ENCODE measurements around the gene GEMIN5.
"Not testable (repeated sequence)": the region's sequence is repeated elsewhere in the genome, so short reads cannot be mapped to it uniquely, and the experiment has no call there.

Gene GEMIN5, protein sequence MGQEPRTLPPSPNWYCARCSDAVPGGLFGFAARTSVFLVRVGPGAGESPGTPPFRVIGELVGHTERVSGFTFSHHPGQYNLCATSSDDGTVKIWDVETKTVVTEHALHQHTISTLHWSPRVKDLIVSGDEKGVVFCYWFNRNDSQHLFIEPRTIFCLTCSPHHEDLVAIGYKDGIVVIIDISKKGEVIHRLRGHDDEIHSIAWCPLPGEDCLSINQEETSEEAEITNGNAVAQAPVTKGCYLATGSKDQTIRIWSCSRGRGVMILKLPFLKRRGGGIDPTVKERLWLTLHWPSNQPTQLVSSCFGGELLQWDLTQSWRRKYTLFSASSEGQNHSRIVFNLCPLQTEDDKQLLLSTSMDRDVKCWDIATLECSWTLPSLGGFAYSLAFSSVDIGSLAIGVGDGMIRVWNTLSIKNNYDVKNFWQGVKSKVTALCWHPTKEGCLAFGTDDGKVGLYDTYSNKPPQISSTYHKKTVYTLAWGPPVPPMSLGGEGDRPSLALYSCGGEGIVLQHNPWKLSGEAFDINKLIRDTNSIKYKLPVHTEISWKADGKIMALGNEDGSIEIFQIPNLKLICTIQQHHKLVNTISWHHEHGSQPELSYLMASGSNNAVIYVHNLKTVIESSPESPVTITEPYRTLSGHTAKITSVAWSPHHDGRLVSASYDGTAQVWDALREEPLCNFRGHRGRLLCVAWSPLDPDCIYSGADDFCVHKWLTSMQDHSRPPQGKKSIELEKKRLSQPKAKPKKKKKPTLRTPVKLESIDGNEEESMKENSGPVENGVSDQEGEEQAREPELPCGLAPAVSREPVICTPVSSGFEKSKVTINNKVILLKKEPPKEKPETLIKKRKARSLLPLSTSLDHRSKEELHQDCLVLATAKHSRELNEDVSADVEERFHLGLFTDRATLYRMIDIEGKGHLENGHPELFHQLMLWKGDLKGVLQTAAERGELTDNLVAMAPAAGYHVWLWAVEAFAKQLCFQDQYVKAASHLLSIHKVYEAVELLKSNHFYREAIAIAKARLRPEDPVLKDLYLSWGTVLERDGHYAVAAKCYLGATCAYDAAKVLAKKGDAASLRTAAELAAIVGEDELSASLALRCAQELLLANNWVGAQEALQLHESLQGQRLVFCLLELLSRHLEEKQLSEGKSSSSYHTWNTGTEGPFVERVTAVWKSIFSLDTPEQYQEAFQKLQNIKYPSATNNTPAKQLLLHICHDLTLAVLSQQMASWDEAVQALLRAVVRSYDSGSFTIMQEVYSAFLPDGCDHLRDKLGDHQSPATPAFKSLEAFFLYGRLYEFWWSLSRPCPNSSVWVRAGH (N-terminal part only)

DNA sequence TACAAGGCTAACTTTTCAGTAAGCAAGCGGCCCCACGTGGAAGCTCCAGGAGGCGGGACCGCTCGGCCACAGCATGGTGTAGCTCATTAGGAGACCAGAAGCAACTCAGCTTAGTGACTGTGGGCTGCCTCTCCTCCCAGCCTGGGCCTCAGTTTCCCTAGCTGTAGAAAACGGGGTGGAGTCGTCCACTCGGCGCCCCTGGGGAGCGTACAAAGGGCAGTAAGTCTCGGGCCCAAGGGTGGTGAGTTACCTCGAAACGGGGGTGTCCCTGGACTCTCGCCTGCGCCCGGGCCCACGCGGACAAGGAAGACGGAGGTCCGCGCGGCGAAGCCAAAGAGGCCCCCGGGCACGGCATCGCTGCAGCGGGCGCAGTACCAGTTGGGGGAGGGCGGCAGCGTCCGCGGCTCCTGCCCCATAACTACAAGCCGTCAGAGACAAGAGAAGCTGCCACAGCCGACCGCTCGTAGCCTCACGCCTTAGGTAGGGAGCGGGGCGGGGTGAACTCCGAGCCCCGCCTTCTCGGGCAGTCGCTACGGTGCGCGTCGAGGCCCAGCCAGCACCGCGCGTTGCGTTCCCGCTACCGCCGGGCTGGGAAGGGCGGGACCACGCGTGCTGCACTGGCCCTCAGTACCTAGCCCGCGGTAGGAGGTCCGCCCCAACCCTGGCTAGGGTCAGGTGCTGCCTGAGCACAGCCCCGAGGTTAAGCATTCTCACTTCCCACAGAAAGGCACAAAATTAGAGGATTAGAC is at the start of gene GEMIN5:
Gene GEMIN5 (minus strand): TSS at position 494 of the 749 bp plus-strand sequence. CDS start 78 bp downstream, at position 416.
- peak; percentile 78 for DNase-seq

DNA sequence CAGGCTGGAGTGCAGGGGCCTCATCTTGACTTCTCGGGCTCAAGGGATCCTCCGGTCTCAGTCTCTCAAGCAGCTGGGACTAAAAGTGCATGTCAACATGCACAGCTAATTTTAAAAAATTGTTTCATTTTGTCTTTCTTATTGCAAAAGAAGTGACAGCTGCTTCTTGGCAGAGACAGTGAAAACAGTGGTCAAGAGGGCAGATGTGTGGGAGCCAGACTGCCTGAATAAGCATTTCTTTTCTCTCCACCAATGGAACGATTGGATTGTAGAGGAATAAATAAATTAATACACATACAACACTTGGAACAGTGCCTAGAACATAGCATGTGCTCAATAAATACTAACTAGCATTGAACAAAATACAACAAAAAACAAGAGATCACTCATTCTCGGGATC is 48.1 kb upstream of the GEMIN5 start:
- no peak for DNase-seq

DNA sequence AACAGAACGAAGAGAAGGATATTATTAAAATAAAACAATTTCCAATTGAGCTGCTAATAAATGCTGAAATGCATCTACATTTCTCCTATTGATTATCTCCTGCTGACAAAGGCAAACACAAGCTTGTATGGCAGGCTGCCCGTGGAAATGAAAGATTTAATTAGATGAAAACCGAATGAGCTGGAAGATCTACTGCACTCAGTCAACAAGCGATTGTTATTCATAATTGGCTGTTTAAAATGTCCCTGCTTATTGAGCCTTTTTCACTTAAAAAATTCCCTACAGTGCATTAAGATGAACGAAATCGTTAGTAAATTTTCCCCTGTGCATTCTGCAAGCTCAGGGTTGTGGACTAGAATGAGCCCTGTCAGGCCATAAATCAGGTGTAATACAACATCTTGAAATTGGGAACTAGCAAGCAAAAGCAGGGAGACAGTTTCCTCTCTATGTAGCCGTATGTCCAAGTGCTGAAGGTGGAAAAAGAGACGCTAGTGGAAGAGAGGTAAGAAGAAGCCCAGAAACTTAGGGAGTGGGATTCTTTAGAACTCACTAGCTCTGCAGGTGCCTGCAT is 47.0 kb upstream of the GEMIN5 start:
- DNase-seq, result no peak

DNA sequence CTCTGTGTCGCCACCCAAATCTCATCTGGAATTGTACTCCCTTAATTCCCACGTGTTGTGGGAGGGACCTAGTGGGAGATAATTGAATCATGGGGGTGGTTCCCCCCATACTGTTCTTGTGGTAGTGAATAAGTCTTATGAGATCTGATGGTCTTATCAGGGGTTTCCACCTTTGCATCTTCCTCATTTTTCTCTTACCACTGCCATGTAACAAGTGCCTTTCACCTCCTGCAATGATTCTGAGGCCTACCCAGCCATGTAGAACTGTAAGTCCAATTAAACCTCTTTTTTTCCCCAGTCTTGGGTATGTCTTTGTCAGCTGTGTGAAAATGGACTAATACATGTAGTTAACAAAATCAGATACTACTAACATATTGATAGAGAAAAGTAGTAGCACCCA is 40.3 kb upstream of the GEMIN5 start:
- DNase-seq, result not testable (repeated sequence)

DNA sequence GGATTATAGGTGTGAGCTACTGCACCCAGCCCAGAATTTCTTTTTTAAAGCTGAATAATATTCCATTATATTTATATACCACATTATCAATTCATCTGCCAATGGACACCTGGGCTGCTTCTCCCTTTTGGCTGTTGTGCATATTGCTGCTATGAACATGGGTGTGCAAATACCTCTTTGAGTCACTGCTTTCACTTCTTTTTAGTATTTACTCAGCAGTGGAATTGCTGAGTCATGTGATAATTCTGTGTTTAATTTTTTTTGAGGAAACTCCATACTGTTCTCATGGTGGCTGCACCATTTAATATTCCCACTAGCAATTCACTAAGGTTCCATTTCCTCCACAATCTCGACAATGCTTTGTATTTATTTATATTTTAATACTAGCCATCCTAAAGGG is 39.4 kb upstream of the GEMIN5 start:
- no peak for DNase-seq

DNA sequence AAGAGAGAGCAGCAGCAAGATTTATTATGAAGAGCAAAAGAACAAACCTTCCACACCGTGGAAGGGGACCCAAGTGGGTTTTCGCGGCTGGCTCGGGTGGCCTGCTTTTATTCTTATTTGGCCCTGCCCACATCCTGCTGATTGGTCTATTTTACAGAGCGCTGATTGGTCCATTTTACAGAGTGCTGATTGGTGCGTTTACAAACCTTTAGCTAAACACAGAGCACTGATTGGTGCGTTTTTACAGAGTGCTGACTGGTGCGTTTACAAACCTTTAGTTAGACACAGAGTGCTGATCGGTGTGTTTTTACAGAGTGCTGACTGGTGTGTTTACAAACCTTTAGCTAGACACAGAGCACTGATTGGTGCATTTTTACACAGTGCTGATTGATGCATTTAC is 38.1 kb upstream of the GEMIN5 start:
- not testable (repeated sequence) for DNase-seq

DNA sequence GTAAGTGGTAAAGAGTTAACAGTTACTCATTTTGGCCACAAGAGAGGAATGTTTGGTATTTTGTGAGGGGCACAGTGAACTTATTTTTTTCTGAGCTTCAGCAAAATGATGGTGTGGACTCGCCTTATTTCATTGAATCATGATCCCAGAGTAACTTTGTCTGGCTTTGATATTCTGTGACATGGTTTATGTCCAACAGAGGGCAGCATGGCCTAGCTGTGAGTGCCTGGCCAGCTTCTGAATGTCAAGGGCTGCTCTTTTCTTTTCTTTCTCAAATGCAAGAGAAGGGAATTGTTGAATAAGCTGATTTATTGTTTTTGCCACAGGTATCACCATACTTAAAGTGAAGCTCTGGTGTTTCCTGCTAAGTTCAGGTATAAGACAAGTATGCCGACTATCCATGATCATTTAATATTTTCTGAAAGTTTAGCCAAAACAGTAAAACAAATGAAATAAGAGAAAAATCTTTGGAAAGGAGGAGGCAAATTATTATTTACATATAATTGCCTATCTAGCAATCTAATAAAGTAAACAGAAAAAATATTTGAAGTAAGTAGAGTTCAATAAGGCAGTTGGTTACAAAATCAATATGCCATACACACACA is 34.6 kb upstream of the GEMIN5 start:
- DNase-seq, result peak; percentile 11

DNA sequence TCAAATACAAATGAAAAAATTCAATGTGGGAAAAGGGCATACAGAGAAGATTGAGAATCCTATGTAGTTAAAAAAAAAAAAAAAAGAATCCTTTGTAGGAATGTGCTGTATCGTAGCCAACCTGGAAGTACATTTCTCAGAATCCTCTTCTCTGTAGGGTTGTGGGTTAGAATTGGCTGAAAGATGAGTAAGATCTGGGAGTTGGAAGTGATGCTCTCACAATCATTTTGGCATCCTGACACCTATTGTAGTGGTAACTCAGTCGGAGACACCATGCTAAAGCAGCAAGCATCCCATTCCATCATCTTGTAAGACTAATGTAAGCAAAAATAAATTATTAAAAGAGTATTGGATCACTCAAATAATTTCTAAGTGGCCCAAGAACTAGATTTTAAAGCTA is 33.5 kb upstream of the GEMIN5 start:
- DNase-seq, result no peak

DNA sequence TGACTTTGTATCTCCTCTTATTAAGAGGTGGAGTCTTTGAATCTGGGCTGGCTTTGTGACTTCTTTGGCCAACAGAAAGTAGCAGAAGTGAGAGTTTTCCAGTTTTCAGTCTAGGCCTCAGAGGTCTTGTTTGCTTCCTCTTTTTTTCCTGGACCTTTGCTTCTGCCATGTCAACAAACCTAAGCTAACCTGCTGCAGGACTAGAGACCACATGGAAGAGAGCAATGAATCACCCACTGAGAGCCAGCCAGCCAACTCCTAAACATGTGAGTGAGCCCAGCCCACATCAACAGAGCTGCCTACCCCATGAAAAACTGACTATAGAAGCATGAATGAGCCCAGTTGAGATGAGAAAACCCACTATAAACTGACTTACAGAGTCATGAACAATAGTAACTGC is 32.7 kb upstream of the GEMIN5 start:
- no peak for DNase-seq

DNA sequence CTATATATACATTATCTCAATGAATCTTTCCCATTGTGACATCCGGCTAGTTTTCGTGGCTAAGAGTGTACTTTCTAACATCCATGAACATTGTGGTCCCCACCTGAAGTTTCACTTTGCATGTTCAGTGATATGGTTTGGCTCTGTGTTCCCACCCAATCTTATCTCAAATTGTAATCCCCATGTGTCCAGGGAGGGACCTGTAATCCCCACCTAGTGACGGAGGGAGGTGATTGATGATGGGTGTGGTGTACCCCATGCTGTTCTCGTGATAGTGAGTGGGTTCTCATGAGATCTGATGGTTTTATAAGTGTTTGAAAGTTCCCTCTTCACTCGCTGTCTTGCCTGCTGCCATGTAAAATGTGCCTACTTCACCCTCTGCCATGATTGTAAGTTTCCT is 30.9 kb upstream of the GEMIN5 start:
- DNase-seq, result no peak

DNA sequence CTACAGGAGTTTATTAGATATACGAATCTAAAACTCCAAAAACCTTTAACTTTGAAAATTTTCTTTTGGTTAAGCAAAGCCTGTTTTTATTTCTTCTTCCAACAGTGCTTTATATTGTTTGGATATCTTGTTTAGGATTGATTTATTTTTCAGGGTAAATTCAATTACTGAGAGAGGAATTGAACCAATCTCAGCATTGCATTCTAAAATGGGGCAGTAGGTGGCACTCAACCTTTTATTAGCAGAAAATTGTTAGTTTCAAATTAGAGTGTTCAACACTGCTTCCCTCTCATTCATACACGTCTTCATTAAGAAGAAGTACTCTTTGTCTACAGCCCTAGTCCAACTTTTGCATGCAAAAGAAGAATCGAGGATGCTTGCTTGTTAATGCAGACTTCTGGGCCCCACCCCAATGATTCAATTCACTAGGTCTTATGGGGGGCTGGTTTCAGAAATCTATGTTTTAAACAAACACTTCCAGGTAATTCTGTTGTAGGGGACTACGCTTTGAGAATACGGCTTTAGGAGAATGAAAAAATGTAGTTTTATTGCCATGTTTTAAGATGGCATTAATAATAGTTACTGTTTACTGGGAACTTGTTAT is 29.5 kb upstream of the GEMIN5 start:
- no peak for DNase-seq

DNA sequence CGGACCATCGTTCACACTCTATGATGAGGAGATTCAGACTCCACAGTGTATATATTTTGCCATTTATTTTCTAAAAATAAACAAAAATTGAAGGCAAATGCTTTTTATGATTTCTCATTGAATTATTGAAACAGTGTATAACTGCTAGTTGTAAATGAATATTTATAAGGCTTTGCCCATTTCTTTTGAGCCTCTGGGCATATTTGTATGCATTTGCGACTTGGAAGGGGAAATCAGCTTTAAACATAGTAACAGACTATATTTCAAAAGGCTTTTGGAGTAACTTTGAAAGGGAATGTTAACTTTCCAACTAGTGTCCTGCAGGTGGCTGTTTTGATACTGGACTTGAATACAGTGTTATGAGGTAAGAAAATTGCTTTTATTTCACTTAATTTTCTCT is 28.9 kb upstream of the GEMIN5 start:
- no peak for DNase-seq

DNA sequence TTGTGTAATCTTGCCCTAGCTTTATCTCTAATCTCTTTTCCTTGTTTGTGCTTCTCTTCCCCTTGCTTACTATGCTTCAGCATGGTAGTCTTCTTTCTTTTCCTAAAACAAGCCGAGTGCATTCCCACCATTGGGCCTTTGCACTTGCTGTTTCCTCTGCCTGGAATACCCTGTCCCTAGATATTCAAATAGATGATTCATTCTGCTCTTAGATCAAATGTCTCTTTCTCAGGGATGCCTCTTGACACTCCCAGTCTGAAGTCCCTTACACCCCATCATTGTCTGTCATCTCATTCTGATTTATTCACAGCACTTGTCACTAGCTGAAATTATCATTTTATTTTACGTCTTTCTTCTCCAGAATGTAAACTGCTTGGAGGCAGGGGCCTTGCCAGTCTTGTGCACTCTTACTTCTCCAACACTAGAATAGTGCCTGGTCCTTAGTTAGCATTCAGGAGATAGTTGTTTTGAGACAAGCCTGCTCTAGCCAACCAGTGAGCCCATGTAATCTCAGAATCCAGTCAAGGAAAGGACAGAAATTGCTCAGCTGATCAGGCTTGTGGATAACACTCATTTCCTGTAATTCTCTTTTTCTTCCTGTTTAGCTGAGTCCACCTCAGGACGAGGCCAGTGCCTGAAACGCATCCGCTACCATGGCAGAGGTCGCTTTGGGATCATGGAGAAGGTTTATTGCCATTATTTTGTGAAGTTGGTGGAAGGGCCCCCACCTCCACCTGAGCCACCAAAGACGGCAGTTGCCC is 28.2 kb upstream of the GEMIN5 start:
- no peak for DNase-seq

DNA sequence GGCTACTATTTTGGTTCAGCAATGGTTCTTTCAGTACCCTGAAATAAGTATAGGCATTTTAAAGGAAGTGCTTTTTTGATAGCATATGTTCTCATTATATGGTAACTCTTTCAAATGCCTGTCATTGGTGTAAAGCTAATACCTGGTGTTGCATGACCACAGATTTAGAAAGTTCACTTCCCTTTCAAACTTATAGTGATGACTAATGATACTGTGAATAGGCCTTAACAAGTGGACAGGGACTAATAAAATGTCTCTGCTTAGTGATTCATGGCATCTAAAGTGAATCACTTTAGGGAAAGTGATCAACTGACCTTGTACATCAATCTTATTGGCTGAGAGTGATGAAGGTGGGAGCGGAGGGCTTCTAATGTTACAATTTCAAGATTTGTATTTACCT is 24.5 kb upstream of the GEMIN5 start:
- no peak for DNase-seq

DNA sequence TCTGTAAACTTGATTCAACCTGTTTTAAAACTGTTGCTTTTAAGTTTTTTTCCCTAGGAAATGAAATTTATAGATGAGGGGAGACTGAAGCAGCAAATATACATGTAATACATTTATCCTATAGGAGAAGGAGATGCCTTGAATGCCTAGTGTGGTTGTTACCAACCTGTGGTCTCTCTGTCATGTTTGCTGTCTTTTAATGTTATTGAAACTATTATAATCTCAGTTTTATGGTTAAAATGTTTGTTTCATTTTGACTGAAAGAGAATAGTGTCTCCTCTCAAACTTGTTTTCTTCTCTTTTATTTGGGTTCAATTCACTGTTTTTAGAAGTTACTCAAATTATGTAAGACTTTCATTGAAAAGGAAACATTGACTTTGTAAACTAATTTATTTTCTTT is 18.7 kb upstream of the GEMIN5 start:
- DNase-seq, result no peak

DNA sequence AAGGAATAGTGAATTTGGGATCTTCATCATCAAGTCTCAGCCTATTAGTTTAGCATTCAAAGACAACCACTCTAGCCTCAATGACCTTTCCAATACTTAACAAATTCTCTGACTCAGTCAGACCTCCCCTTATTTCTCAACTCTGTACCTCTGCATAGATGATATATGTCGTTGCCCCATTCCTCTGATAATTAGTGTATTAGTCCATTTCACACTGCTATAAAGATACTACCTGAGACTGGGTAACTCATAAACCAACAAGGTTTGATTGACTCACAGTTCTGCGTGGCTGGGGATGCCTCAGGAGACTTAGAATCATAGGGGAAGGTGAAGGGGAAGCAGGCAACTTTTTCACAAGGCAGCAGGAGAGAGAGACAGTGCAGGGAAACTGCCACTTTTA is 11.8 kb upstream of the GEMIN5 start:
- DNase-seq, result no peak

DNA sequence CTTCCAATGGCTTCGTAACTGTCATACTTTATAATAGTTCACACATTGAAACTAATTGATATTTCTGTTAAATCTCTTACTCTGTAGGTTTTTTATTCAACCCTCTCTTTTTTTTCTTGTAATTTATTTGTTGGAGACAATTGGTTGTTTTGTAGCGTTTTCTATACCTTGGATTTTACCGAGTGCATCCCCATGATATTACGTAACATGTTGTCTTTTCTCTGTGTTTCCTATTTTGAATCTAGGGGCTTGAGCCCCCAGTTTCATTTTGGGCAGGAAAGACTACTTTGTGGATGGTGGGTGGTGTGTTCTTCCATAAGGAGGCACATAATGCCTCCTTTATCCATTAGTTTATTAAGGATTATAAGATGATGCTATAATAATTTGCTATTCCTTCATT is 10.3 kb upstream of the GEMIN5 start:
- no peak for DNase-seq

DNA sequence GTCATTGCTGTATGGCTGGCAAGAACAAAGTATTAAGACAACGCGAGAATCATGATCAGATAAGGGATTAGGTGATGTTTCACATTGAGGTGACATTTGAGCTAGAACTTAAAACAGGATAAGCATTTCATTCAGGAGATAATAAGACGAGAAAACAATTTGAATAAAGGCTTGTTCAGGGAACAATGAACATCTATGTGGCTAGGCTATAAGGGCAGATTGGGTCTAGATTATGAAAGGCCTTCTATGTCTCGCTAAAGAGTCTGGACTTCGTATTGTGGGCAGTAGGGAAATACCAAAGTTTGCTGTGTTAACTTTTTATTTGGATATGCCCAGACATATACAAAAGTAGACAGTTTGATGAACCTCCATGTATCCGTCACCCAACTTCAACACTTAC is 9.8 kb upstream of the GEMIN5 start:
- no peak for DNase-seq

DNA sequence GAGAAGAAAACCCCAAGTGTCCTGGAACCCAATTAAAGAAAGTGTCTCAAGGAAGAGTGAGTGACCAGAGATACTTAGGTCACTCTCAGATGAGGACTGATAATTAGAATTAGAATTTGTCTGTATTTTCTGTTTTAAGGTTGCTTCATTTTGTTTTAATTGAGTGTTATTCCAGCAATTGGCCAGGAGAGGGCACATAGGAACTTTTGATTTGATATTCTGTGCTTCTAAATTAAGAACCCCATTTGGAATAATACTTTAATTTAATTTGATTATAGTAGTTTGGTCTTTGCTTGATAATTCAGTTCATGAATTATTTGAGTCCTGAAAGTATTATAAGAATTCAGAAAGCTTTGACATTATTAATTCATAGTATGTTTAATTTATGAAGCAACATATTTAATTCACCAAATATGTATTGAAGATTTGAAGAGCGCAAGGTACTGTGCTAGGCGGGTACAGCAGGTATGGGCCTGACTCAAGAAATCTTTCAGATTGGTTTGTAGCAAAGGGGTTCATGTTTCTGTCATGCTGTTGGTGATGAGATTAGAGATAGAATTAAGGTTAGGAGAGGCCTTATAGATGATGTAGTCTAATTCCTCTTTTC is 7.8 kb upstream of the GEMIN5 start:
- DNase-seq, result no peak

DNA sequence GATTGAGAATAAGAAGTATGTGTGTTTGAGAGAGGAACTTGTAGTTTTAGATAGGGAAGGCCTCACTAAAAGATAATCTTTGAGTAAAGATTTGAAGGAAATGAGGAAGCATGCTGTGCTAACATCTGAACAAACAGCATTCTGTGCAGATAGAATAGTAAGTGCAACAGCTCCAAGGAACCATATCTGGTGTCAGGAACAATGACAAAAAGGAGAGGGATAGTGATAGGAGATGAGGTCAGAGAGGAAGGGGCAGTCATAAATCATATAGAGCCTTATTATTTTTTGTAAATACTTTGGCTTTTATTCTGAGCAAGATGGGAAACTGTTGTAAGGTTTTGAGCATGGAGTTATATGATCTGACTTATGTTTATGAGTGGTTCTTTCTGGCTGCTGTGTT is 6.7 kb upstream of the GEMIN5 start:
- no peak for DNase-seq
